ENCODE results near the gene CD34. TPM values are rescaled to one million over a fixed set of nuclear protein-coding genes. Genes with fewer than 3 reads are reported as not detected.

Gene CD34
- total RNA-seq, 1 experiment from 2014 or later: 0.35 TPM

DNA sequence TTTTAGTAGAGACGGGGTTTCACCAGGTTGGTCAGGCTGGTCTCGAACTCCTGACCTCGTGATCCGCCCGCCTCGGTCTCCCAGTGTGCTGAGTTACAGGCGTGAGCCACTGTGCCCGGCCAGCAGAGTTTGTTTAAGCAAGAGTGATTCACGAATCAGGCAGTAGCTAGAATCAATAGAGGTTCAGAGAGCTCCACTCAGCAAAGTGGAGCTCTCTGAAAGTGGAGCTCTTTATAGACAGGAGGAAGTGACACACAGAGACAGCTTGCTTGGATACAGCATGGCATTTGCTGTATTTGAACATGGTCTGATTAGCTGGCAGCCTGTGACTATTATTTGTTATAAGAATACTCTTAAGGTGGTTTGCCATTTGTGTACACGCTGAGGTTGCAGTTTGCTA lies 27.1 kb upstream of the CD34 start:
- Histone ChIP-seq H3K27me3 (ENCODE audit: insufficient read depth, low read length) (no peaks in the 10 kb centered on the region), H2BK12ac (ENCODE audit: insufficient read length, low read depth, low read length) (no peak overlapping the region), H4K8ac (replicated peaks; ENCODE audit: insufficient read length, low read depth, low read length) (no peak overlapping the region), H4K91ac (ENCODE audit: insufficient read length, low read depth, low read length) (no peak overlapping the region), H3K27ac (ENCODE audit: insufficient read length, low read depth, low read length) (no peak overlapping the region), H3K79me1 (ENCODE audit: insufficient read depth, low read depth, low read length, poor library complexity, severe bottlenecking) (no peaks in the 10 kb centered on the region), H3K56ac (ENCODE audit: insufficient read length, low read depth, low read length) (no peak overlapping the region), H2BK15ac (ENCODE audit: low read depth, low read length) (no peak overlapping the region), H3K23me2 (ENCODE audit: insufficient read length, low read depth, low read length, poor library complexity, severe bottlenecking) (no peaks in the 10 kb centered on the region), H3K4me1 (ENCODE audit: insufficient read depth, low read length) (no peaks in the 10 kb centered on the region), H3K18ac (ENCODE audit: insufficient read length, low read depth, low read length) (no peak overlapping the region), H4K5ac (ENCODE audit: insufficient read length, low read depth, low read length) (no peak overlapping the region), H2BK5ac (ENCODE audit: insufficient read length, low read length) (no peak overlapping the region), H3T11ph (ENCODE audit: low read length) (no peak overlapping the region), H3K9ac (ENCODE audit: extremely low read depth, insufficient read length, low read length) (no peak overlapping the region), H3K4ac (ENCODE audit: low read depth, low read length) (no peak overlapping the region), H3K4me2 (ENCODE audit: insufficient read depth, insufficient read length, low read length) (no peak overlapping the region), H2BK120ac (ENCODE audit: low read depth, low read length, poor library complexity, severe bottlenecking) (no peak overlapping the region), H2AK5ac (ENCODE audit: insufficient read length, low read length) (no peak overlapping the region), H2BK20ac (ENCODE audit: low read depth, low read length, poor library complexity, severe bottlenecking) (no peak overlapping the region), H2AFZ (ENCODE audit: low read length) (no peak overlapping the region), H4K20me1 (ENCODE audit: control insufficient read depth, insufficient read depth, insufficient read length) (no peaks in the 10 kb centered on the region), H3K23ac (ENCODE audit: insufficient read length, low read depth, low read length) (no peak overlapping the region), H3K79me2 (ENCODE audit: insufficient read depth, low read length) (no peaks in the 10 kb centered on the region), H3K14ac (ENCODE audit: insufficient read depth, low read length) (no peak overlapping the region), H3K9me3 (ENCODE audit: control insufficient read depth, low read depth, low read length) (no peaks in the 10 kb centered on the region)
- no peaks in the 10 kb centered on the region for H3K4me1 Mint-ChIP-seq
- H3K27me3 Mint-ChIP-seq (ENCODE audit: low read depth): no peaks in the 10 kb centered on the region; the same call in none of the 2 replicates
- DNase-seq: no peak
- H3K36me3 Mint-ChIP-seq (ENCODE audit: insufficient read depth in 1 of 3, low read depth in 3 of 3): no peaks in the 10 kb centered on the region
- TF ChIP-seq, protein P1, sequence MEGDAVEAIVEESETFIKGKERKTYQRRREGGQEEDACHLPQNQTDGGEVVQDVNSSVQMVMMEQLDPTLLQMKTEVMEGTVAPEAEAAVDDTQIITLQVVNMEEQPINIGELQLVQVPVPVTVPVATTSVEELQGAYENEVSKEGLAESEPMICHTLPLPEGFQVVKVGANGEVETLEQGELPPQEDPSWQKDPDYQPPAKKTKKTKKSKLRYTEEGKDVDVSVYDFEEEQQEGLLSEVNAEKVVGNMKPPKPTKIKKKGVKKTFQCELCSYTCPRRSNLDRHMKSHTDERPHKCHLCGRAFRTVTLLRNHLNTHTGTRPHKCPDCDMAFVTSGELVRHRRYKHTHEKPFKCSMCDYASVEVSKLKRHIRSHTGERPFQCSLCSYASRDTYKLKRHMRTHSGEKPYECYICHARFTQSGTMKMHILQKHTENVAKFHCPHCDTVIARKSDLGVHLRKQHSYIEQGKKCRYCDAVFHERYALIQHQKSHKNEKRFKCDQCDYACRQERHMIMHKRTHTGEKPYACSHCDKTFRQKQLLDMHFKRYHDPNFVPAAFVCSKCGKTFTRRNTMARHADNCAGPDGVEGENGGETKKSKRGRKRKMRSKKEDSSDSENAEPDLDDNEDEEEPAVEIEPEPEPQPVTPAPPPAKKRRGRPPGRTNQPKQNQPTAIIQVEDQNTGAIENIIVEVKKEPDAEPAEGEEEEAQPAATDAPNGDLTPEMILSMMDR (conservative IDR thresholded peaks at IDR 0.05): no peak
- peaks cover 5 to 8% of the 10 kb centered on the region in 2 experiments; a peak in 3 of 5 replicates for H3K9me3 Mint-ChIP-seq
- no peak overlapping the region for H3K4me3 Mint-ChIP-seq
- no CpG with 5 or more reads among the region's 10 CpGs for WGBS (ENCODE audit: extremely low coverage, insufficient read length, low lambda C conversion rate)
- no peak overlapping the region for H3K27ac Mint-ChIP-seq

Data from H9 (cell line).